H1 (cell line): Measurements from ENCODE around the gene DGKI. TPM values are rescaled to one million over a fixed set of nuclear protein-coding genes. Genes with fewer than 3 reads are reported as not detected.

Experiments used
- CTCF ChIA-PET: fragments of 300-600 bp; sonication (Branson Sonifier 250); formaldehyde crosslinking; loops from one replicate; lab custom pipeline; 2021; ENCODE audit not compliant: partially characterized antibody; lab: Charles Lee
- POLR2A ChIA-PET: fragments of 300-600 bp; sonication (Branson Sonifier 250); formaldehyde crosslinking; loops from one replicate; lab custom pipeline; 2021; ENCODE audit warnings: inconsistent platforms; ENCODE audit not compliant: partially characterized antibody; lab: Charles Lee
- DNase-seq, 2 experiments: peaks; one replicate each; pipeline versions ENCODE4 v3.0.0 to v3.0.0-alpha.2; 2010 to 2022; ENCODE audit warnings: low spot score in 2 of 2, low read depth in 1 of 2, mixed read lengths in 1 of 2
- FAIRE-seq: peaks from 2 replicates; lab custom pipeline; 2011; peaks lifted over from hg19 to GRCh38; lab: Jason Lieb, UNC
- H2AFZ ChIP-seq: 2 replicates; pipeline ENCODE4 v1.8.1; 2012; ENCODE audit warnings: low read length, inconsistent platforms
- H2AK5ac ChIP-seq: 2 replicates; pipeline ENCODE4 v1.6.1; 2013; ENCODE audit warnings: low read depth, low read length
- H2BK120ac ChIP-seq: replicated peaks from 2 replicates; pipeline ENCODE3; 2013; ENCODE audit warnings: low read depth, low read length, inconsistent platforms
- H2BK12ac ChIP-seq: 2 replicates; pipeline ENCODE4 v1.6.1; 2013; ENCODE audit warnings: low read depth, low read length
- H2BK15ac ChIP-seq: 2 replicates; pipeline ENCODE4 v1.6.1; 2013; ENCODE audit warnings: low read length
- H2BK20ac ChIP-seq: 2 replicates; pipeline ENCODE4 v1.6.1; 2013; ENCODE audit warnings: low read length
- H2BK5ac ChIP-seq: 2 replicates; pipeline ENCODE4 v1.6.1; 2013; ENCODE audit warnings: low read depth, low read length
- H3K14ac ChIP-seq: 2 replicates; pipeline ENCODE4 v1.6.1; 2013; ENCODE audit warnings: inconsistent platforms; ENCODE audit not compliant: insufficient read length
- H3K18ac ChIP-seq: 2 replicates; pipeline ENCODE4 v1.6.1; 2013; ENCODE audit warnings: low read length; ENCODE audit errors: extremely low read depth
- H3K23ac ChIP-seq: 2 replicates; pipeline ENCODE4 v1.6.1; 2013; ENCODE audit warnings: inconsistent platforms; ENCODE audit not compliant: insufficient read length
- H3K23me2 ChIP-seq: 2 replicates; pipeline ENCODE4 v1.6.1; 2013; ENCODE audit warnings: low read depth, low read length
- H3K27ac ChIP-seq: 2 replicates; pipeline ENCODE4 v1.6.1; 2011; ENCODE audit warnings: low read depth, low read length, inconsistent platforms
- H3K27me3 ChIP-seq, 4 experiments: replicated peaks in 1 of 4; 1 replicate in 1 of 4; 2 replicates in 3 of 4; pipeline versions ENCODE4 v1.6.1 to v1.8.1; 2011 to 2013; ENCODE audit warnings: low read length in 3 of 4, mild to moderate bottlenecking in 3 of 4, inconsistent platforms in 2 of 4, mixed read lengths in 2 of 4, moderate library complexity in 1 of 4; ENCODE audit not compliant: control insufficient read depth in 3 of 4, insufficient read depth in 3 of 4; ENCODE audit errors: extremely low read depth in 1 of 4
- H3K36me3 ChIP-seq, 4 experiments: 2 replicates each; pipeline versions ENCODE4 v1.6.1 to v1.8.1; 2011 to 2013; ENCODE audit warnings: mild to moderate bottlenecking in 4 of 4, low read length in 3 of 4, moderate library complexity in 2 of 4, control low read depth in 1 of 4, inconsistent platforms in 1 of 4; ENCODE audit not compliant: insufficient read depth in 4 of 4, control insufficient read depth in 2 of 4
- H3K4ac ChIP-seq: replicated peaks from 2 replicates; pipeline ENCODE3; 2013; ENCODE audit warnings: low read length, low read depth, mixed read lengths, inconsistent platforms; ENCODE audit not compliant: insufficient read length
- H3K4me1 ChIP-seq, 4 experiments: replicated peaks in 1 of 4; 1 replicate in 1 of 4; 2 replicates in 3 of 4; pipeline versions ENCODE4 v1.6.1 to v1.8.1; 2011 to 2013; ENCODE audit warnings: low read length in 3 of 4, inconsistent platforms in 2 of 4, mixed read lengths in 1 of 4; ENCODE audit not compliant: insufficient read depth in 4 of 4, control insufficient read depth in 3 of 4
- H3K4me2 ChIP-seq, 2 experiments: 2 replicates each; pipeline versions ENCODE4 v1.6.1 to v1.8.1; 2011 to 2013; ENCODE audit warnings: low read depth in 2 of 2, low read length in 2 of 2, control low read depth in 1 of 2, inconsistent platforms in 1 of 2, mild to moderate bottlenecking in 1 of 2; ENCODE audit not compliant: insufficient read depth in 1 of 2
- H3K4me3 ChIP-seq, 4 experiments: fragments of 200-600, 300-600 bp in 1 of 4; sonication (generic), shearing (Covaris generic), sonication (Bioruptor Twin) in 1 of 4; 2 replicates each; pipeline versions ENCODE4 v1.5.1 to v1.8.1; 2011 to 2016; ENCODE audit warnings: low read length in 4 of 4, low read depth in 3 of 4, control low read depth in 2 of 4, inconsistent platforms in 2 of 4, mild to moderate bottlenecking in 2 of 4, mixed read lengths in 1 of 4, moderate library complexity in 1 of 4; ENCODE audit not compliant: insufficient read depth in 2 of 4; ENCODE audit errors: extremely low read depth in 1 of 4
- H3K56ac ChIP-seq: replicated peaks from 2 replicates; pipeline ENCODE3; 2013; ENCODE audit warnings: low read depth, mild to moderate bottlenecking, mixed read lengths, low read length, inconsistent platforms; ENCODE audit not compliant: insufficient read length
- H3K79me1 ChIP-seq: 2 replicates; pipeline ENCODE4 v1.6.1; 2013; ENCODE audit warnings: low read depth, low read length, control low read depth
- H3K79me2 ChIP-seq, 2 experiments: 2 replicates each; pipeline versions ENCODE4 v1.6.1 to v1.8.1; 2012 to 2013; ENCODE audit warnings: low read length in 2 of 2, mild to moderate bottlenecking in 2 of 2, inconsistent platforms in 1 of 2; ENCODE audit not compliant: insufficient read depth in 2 of 2, control insufficient read depth in 1 of 2
- H3K9ac ChIP-seq, 4 experiments: replicated peaks in 1 of 4; 1 replicate in 1 of 4; 2 replicates in 3 of 4; pipeline versions ENCODE4 v1.6.1 to v1.8.1; 2011 to 2013; ENCODE audit warnings: low read depth in 3 of 4, low read length in 3 of 4, control low read depth in 2 of 4, mild to moderate bottlenecking in 2 of 4, moderate library complexity in 2 of 4, inconsistent platforms in 1 of 4; ENCODE audit errors: extremely low read depth in 1 of 4
- H3K9me3 ChIP-seq, 2 experiments: 2 replicates each; pipeline versions ENCODE4 v1.6.1 to v1.8.1; 2012 to 2013; ENCODE audit warnings: mild to moderate bottlenecking in 2 of 2, moderate library complexity in 2 of 2, control low read depth in 1 of 2, inconsistent platforms in 1 of 2, low read depth in 1 of 2, low read length in 1 of 2, mixed read lengths in 1 of 2; ENCODE audit not compliant: insufficient read depth in 2 of 2
- H4K20me1 ChIP-seq, 2 experiments: replicated peaks in 1 of 2; 2 replicates each; pipeline versions ENCODE3 to v1.8.1; 2011 to 2013; ENCODE audit warnings: inconsistent platforms in 2 of 2, low read length in 2 of 2, mild to moderate bottlenecking in 1 of 2; ENCODE audit not compliant: insufficient read depth in 2 of 2, control insufficient read depth in 1 of 2
- H4K5ac ChIP-seq: 2 replicates; pipeline ENCODE4 v1.6.1; 2013; ENCODE audit warnings: low read length, low read depth, mixed read lengths, inconsistent platforms; ENCODE audit not compliant: insufficient read length
- H4K8ac ChIP-seq: 2 replicates; pipeline ENCODE4 v1.8.0; 2013; ENCODE audit warnings: mild to moderate bottlenecking, moderate library complexity, low read length, inconsistent platforms; ENCODE audit not compliant: insufficient read depth; ENCODE audit errors: extremely low read depth
- H4K91ac ChIP-seq: replicated peaks from 2 replicates; pipeline ENCODE3; 2013; ENCODE audit warnings: low read length, mixed read lengths, inconsistent platforms; ENCODE audit not compliant: insufficient read length
- ASH2L ChIP-seq: fragments of 200-600, 300-600 bp; sonication (generic); IDR thresholded peaks from one replicate; pipeline ENCODE4 v1.7.1; 2017; ENCODE audit warnings: low read length
- BCL11A ChIP-seq, 2 experiments: IDR thresholded peaks; one replicate each; pipeline ENCODE4 v1.6.1; 2011; ENCODE audit warnings: low read depth in 2 of 2, low read length in 2 of 2, mild to moderate bottlenecking in 2 of 2
- GTF2F1 ChIP-seq: IDR thresholded peaks from 2 replicates; pipeline ENCODE4 v1.6.1; 2012; ENCODE audit warnings: low read depth, low read length, improper control_type of control experiment, borderline replicate concordance
- JUND ChIP-seq: IDR thresholded peaks from 2 replicates; pipeline ENCODE4 v1.6.1; 2011; ENCODE audit warnings: mild to moderate bottlenecking, improper control_type of control experiment, low read length
- NRF1 ChIP-seq: IDR thresholded peaks from 2 replicates; pipeline ENCODE4 v1.6.1; 2011; ENCODE audit warnings: mild to moderate bottlenecking, low read depth, low read length, improper control_type of control experiment
- POU5F1 ChIP-seq: IDR thresholded peaks from 2 replicates; pipeline ENCODE4 v1.6.1; 2011; ENCODE audit warnings: low read depth, mild to moderate bottlenecking, low read length, moderate library complexity
- SAP30 ChIP-seq: fragments of 300-600 bp; sonication (generic); IDR thresholded peaks from 2 replicates; pipeline ENCODE4 v1.7.1; 2012; ENCODE audit warnings: low read length, moderate library complexity, mild to moderate bottlenecking, inconsistent platforms; ENCODE audit not compliant: insufficient read depth, insufficient replicate concordance
- SIN3A ChIP-seq, 2 experiments: IDR thresholded peaks in 1 of 2; conservative IDR thresholded peaks in 1 of 2; 2 replicates each; pipeline ENCODE4 v1.6.1; 2011 to 2012; ENCODE audit warnings: low read length in 2 of 2, improper control_type of control experiment in 1 of 2, low read depth in 1 of 2, mild to moderate bottlenecking in 1 of 2
- TCF12 ChIP-seq: IDR thresholded peaks from 2 replicates; pipeline ENCODE4 v1.6.1; 2011; ENCODE audit warnings: low read depth, mild to moderate bottlenecking, low read length
- YY1 ChIP-seq: IDR thresholded peaks from 2 replicates; pipeline ENCODE4 v1.6.1; 2011; ENCODE audit warnings: low read depth, mild to moderate bottlenecking, low read length
- WGBS, 2 experiments: shearing (Covaris generic) in 1 of 2; methylation state at CpG; one replicate each; pipeline versions ENCODE4 v1.1.6 to v1.1.7; 2013 to 2015; ENCODE audit warnings: low lambda C conversion rate in 2 of 2, mixed read lengths in 2 of 2, inconsistent platforms in 1 of 2, low coverage in 1 of 2, missing lambda C conversion rate in 1 of 2; ENCODE audit not compliant: insufficient replicate concordance in 2 of 2, insufficient coverage in 1 of 2, insufficient read length in 1 of 2; ENCODE audit errors: extremely low coverage in 1 of 2, missing lambda C conversion rate in 1 of 2; 5-methylcytosine and 5-hydroxymethylcytosine counted together
- polyA plus RNA-seq, 7 experiments: library from polyadenylated mRNA; depleted of rRNA in 3 of 7; stranded (reverse) in 5 of 7; unstranded in 2 of 7; fragments of >200 nt in 5 of 7; fragments of 200-250 nt in 2 of 7; gene quantifications; 1 replicate in 5 of 7; 2 replicates in 1 of 7; 4 replicates in 1 of 7; pipeline versions ENCODE4 v1.2.1 to v1.2.3, GENCODE V29; 2011 to 2013; ENCODE audit warnings: missing spikeins in 2 of 7, mixed read lengths in 2 of 7
- total RNA-seq: library from RNA; stranded (reverse); fragmentation: NEBNext Ultra II Directional; extraction: Animal tissue kit (Norgen Biotek cat#: 25700); gene quantifications from 2 replicates; pipeline ENCODE4 v1.2.1, GENCODE V29; 2021
- TF ChIP-seq, protein P1 (sequence below): IDR thresholded peaks from 2 replicates; pipeline ENCODE4 v1.6.1; 2012; ENCODE audit warnings: inconsistent platforms

The DGKI gene
- total and polyA plus RNA-seq, 2 of the 8 experiments (the other 6 are each of a cell fraction or from before 2014, with no cell fraction given), result 0.20 to 0.71 TPM

DNA sequence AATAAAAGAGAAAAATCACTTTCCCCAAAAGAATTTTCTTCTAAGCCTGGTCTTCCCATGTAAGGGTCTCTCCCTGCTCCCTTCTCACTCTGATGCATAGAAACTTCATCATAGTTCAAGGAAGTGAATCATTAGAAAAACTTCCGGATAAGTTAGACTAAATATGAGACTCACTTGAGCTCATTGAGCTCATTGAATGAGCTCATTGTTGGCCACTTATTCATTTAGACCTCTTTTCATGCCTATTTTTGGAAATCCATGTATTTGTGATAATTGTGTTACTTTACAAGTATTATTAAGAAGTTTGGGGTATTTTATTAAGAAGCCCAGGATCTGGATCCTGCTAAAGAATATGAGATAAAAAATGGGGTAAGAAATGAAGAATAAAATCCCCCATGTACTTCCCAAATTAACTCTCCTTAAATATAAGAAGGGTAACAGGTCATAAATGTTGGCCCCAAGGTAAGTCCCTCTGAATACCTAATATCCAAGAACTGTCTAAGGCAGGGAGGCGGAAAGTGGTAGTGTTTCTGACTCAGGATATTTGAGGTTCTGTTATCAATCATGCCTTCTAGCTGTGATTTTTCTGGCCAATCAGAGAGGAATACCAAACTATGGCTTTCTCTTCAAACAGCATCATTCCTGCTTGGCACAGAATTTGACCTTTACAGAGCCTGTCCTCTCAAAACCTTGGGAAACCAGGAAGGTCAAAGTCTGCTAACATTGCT is 266.7 kb downstream of the DGKI start:
- Histone ChIP-seq H2BK120ac (no peak overlapping the region), H3K18ac (no peak overlapping the region), H2AK5ac (no peak overlapping the region), H2BK15ac (no peak overlapping the region), H3K56ac (no peak overlapping the region), H3K23ac (no peak overlapping the region), H3K4ac (no peak overlapping the region), H4K5ac (no peak overlapping the region), H2BK20ac (no peak overlapping the region), H2BK12ac (no peak overlapping the region), H4K8ac (no peak overlapping the region), H3K23me2 (no peaks in the 10 kb centered on the region), H3K4me2 (no peak overlapping the region), H3K36me3 (no peaks in the 10 kb centered on the region), H3K79me1 (no peaks in the 10 kb centered on the region), H2BK5ac (no peak overlapping the region), H3K27me3 (no peaks in the 10 kb centered on the region), H3K9me3 (no peaks in the 10 kb centered on the region; a peak in 1 of 4 replicates), H4K91ac (no peak overlapping the region), H4K20me1 (no peaks in the 10 kb centered on the region), H3K27ac (no peak overlapping the region), H2AFZ (no peak overlapping the region), H3K9ac (no peak overlapping the region), H3K79me2 (no peaks in the 10 kb centered on the region), H3K4me1 (peaks cover 0 to 4% (median 0%) of the 10 kb centered on the region in 4 experiments; a peak in 1 of 7 replicates), H3K14ac (no peak overlapping the region), H3K4me3 (no peak overlapping the region)
- no peak for TF ChIP-seq SAP30
- no peak for TF ChIP-seq ASH2L
- no peak for TF ChIP-seq TCF12
- no peak for TF ChIP-seq SIN3A (conservative IDR thresholded peaks at IDR 0.05 in 1 of 2, IDR thresholded peaks at IDR 0.05 in 1 of 2; ENCODE audit: low read depth in 1 of 2, low read length in 2 of 2)
- TF ChIP-seq POU5F1, result no peak
- TF ChIP-seq YY1, result no peak
- TF ChIP-seq, protein P1, sequence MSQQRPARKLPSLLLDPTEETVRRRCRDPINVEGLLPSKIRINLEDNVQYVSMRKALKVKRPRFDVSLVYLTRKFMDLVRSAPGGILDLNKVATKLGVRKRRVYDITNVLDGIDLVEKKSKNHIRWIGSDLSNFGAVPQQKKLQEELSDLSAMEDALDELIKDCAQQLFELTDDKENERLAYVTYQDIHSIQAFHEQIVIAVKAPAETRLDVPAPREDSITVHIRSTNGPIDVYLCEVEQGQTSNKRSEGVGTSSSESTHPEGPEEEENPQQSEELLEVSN, result no peak
- TF ChIP-seq GTF2F1, result no peak
- TF ChIP-seq BCL11A (IDR thresholded peaks at IDR 0.05; ENCODE audit: low read depth in 2 of 2, low read length in 2 of 2), result no peak
- TF ChIP-seq JUND, result no peak
- no peak for TF ChIP-seq NRF1
- FAIRE-seq, result no peak
- ChIA-PET CTCF (interaction anchor here (6.5 kb wide), 1 partner anchor 11 kb away, joined by 34 read pairs; no protein-coding TSS in a partner anchor), POLR2A (no interaction called here)
- 70% methylated on average over 2 of the region's 2 CpGs; no CpG with 5 or more reads in 1 of the 2 experiments for WGBS, 2 experiments
- no peak for DNase-seq
